Measurements from ENCODE around the gene EBF3. TPM values are rescaled to one million over a fixed set of nuclear protein-coding genes. Genes with fewer than 3 reads are reported as not detected.

The EBF3 gene
- total RNA-seq, 4 donors from 2014 or later = 5.5 to 10.4 (median 8.2) TPM

DNA sequence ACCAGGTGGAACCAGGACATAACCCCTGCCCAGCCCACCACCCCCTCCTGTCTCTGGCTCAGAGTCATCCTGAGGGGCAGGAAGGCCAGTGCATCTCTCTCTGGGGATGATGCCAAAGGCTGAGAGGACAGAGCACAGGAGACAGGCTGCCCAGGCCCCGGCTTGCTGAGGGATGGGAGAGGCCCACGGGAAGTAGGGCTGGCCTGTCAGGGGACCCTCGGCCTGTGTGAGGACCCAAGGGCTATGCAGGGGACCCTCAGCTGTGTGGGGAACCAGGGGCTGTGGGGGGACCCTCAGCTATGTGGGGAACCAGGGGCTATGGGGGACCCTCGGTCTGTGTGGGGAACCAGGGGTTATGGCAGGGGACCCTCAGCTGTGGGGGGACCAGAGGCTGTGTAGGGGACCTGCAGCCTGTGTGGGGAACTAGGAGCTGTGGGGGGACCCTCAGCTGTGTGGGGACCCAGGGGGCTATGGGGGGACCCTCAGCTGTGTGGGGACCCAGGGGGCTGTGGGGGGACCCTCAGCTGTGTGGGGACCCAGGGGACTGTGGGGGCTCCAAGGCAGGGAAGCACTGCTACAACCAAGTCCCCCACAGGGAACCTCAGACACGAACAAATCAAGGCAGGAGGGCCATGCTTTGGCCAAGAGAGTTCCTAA is 27.7 kb downstream of the EBF3 start:
- H3K27me3 ChIP-seq = no peaks in the 10 kb centered on the region
- H3K36me3 ChIP-seq = no peaks in the 10 kb centered on the region
- in situ Hi-C loops (cut with MboI; ENCODE audit: low sequenced_read_pairs in 4 of 4) (no loop called here), intact Hi-C loops (cut with DNase I; ENCODE audit: low total_unique reads) (no loop called here)
- DNase-seq (no peak), ATAC-seq (no peak)
- no peak overlapping the region for H3K4me3 ChIP-seq
- H3K27ac ChIP-seq = no peak overlapping the region
- TF ChIP-seq POLR2A (IDR thresholded peaks at IDR 0.05) (no peak), CTCF (IDR thresholded peaks at IDR 0.05 in 4 of 5, conservative IDR thresholded peaks at IDR 0.05 in 1 of 5) (no peak)
- peaks cover 43 to 46% of the 10 kb centered on the region in 2 donors for H3K4me1 ChIP-seq
- H3K9me3 ChIP-seq = no peaks in the 10 kb centered on the region

GRCh38 chr10:129935867-129936152 is 28.3 kb downstream of the EBF3 start:
- ATAC-seq (no peak), DNase-seq (no peak)
- TF ChIP-seq POLR2A (IDR thresholded peaks at IDR 0.05) = no peak
- no peak for TF ChIP-seq CTCF (IDR thresholded peaks at IDR 0.05 in 4 of 5, conservative IDR thresholded peaks at IDR 0.05 in 1 of 5)
- Histone ChIP-seq H3K27me3 (no peaks in the 10 kb centered on the region), H3K27ac (no peak overlapping the region), H3K4me1 (peaks cover 39 to 42% of the 10 kb centered on the region in 2 donors), H3K9me3 (no peaks in the 10 kb centered on the region), H3K36me3 (no peaks in the 10 kb centered on the region), H3K4me3 (no peak overlapping the region)
- intact Hi-C loops (cut with DNase I; ENCODE audit: low total_unique reads) = no loop called here
- in situ Hi-C loops (cut with MboI; ENCODE audit: low sequenced_read_pairs in 4 of 4) = no loop called here

DNA sequence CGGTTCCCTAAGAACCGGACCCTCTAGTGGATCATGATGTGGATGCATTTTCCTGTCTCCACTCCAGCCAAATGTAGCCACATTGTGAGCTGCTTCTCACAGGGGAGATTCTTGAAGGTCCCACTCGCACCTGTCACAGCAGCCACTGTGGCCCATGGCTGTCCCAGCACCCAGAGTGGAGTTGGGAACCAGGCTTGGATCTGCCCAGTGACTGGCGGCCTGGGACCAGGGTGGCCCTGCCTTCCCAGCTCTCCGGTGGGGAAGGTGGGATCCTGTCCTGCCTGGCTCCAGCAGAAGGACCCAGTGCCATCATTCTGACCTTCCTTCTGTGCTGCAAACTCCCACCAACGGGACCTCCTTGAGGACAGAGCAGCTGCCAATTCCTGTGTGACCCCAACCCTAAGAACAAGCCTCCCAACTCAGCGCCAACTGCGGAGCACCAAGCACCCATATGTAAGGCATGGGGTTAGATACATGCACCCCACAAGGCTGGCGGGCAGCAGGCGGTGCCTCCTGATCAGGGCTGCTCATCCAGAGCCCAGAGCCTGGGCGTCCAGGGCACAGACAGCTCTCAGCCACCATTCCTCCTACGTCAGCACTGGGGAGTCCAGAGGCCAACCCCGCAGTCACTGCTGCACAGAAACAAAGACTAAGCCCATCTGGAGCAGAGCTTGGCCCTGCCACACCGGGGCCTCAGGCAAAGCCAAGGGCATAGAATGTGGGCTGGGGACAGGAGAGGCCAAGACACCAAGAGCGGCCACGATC is 28.8 kb downstream of the EBF3 start:
- ATAC-seq = no peak
- in situ Hi-C loops (cut with MboI; ENCODE audit: low sequenced_read_pairs in 4 of 4) = no loop called here
- Histone ChIP-seq H3K27me3 (no peaks in the 10 kb centered on the region), H3K9me3 (no peaks in the 10 kb centered on the region), H3K4me1 (peaks cover 34 to 36% of the 10 kb centered on the region in 2 donors), H3K4me3 (no peak overlapping the region), H3K36me3 (no peaks in the 10 kb centered on the region), H3K27ac (no peak overlapping the region)
- intact Hi-C loops (cut with DNase I; ENCODE audit: low total_unique reads) = no loop called here
- TF ChIP-seq POLR2A (IDR thresholded peaks at IDR 0.05) (no peak), CTCF (IDR thresholded peaks at IDR 0.05 in 4 of 5, conservative IDR thresholded peaks at IDR 0.05 in 1 of 5) (no peak)
- DNase-seq = no peak

DNA sequence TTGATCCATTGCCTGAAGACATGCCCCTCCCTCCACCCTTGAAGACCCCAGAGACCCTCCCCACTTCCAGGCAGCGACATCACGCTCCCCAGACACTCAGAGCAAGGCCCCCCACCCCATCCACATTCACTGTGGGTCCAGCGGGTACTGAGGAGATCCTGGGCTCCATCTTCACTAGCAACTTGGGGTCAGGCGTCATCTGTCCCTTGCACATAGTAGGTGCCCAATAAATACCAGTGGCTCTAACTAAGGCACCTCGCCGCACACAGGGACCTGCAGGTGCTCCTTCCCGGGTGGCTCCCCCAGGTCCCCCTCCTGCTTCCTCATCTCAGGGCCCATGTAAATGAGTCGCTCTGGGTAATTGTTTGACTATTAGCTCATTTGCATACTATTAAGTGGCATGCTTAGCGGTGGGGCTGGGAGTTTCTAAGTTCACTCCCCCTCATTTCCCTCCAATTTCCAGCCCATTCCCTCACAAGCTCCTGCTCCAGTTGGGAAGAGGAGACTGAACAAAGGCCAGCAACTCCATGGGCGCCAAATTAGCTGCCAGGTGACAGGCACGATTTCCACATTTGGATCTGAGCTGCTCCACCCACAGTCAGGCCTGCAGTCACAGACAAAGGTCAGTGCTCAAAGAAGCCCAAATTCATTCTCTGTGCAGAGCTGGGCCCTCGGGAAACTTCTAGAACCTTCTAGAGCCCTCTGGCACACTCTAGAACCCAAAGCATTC is 29.7 kb downstream of the EBF3 start:
- intact Hi-C loops (cut with DNase I; ENCODE audit: low total_unique reads) = no loop called here
- Histone ChIP-seq H3K4me1 (peaks cover 24 to 27% of the 10 kb centered on the region in 2 donors), H3K27me3 (no peaks in the 10 kb centered on the region), H3K27ac (no peak overlapping the region), H3K4me3 (no peak overlapping the region), H3K9me3 (no peaks in the 10 kb centered on the region), H3K36me3 (no peaks in the 10 kb centered on the region)
- no peak for TF ChIP-seq POLR2A (IDR thresholded peaks at IDR 0.05)
- no peak for TF ChIP-seq CTCF (IDR thresholded peaks at IDR 0.05 in 4 of 5, conservative IDR thresholded peaks at IDR 0.05 in 1 of 5)
- ATAC-seq (no peak), DNase-seq (no peak)
- in situ Hi-C loops (cut with MboI; ENCODE audit: low sequenced_read_pairs in 4 of 4) = no loop called here

Data from gastrocnemius medialis (tissue), 4 donors.